ENCODE data around the gene IGIP. TPM values are rescaled to one million over a fixed set of nuclear protein-coding genes. Genes with fewer than 3 reads are reported as not detected.

IGIP gene
- total RNA-seq (ENCODE audit: unreplicated experiment), result 0.98 TPM
- long read RNA-seq, result 0 reads

DNA sequence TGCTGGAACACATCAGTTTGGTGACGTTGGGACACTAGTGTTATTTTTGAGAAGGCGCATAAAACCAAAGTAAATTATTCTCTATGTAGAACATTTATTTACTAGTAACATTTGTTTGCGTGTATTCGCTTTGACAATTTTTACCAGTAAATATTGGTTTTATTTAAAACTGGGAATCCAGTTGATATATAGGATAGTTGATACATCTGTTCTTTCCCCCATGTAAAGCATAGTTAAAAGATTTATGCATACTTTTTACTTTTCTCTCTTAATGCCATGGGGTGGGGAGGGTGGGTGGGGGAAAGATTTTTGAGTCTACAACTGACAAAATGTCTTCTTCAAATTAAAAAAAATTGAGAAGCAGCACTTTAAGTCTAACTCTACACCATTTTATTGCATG is at the start of gene IGIP:
TSS of gene IGIP (plus strand) at position 301 of the 400 bp plus-strand sequence. CDS start 2,540 bp downstream, outside the sequence.
- H3K36me3 Mint-ChIP-seq (ENCODE audit: unreplicated experiment), result no peaks in the 10 kb centered on the region
- no peak within 1 kb of the TSS for H3K4me3 Mint-ChIP-seq (ENCODE audit: unreplicated experiment)
- TF ChIP-seq, protein P1, sequence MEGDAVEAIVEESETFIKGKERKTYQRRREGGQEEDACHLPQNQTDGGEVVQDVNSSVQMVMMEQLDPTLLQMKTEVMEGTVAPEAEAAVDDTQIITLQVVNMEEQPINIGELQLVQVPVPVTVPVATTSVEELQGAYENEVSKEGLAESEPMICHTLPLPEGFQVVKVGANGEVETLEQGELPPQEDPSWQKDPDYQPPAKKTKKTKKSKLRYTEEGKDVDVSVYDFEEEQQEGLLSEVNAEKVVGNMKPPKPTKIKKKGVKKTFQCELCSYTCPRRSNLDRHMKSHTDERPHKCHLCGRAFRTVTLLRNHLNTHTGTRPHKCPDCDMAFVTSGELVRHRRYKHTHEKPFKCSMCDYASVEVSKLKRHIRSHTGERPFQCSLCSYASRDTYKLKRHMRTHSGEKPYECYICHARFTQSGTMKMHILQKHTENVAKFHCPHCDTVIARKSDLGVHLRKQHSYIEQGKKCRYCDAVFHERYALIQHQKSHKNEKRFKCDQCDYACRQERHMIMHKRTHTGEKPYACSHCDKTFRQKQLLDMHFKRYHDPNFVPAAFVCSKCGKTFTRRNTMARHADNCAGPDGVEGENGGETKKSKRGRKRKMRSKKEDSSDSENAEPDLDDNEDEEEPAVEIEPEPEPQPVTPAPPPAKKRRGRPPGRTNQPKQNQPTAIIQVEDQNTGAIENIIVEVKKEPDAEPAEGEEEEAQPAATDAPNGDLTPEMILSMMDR (IDR thresholded peaks at IDR 0.05; ENCODE audit: partially characterized antibody, unreplicated experiment), result no peak
- no peaks in the 10 kb centered on the region for H3K27me3 Mint-ChIP-seq (ENCODE audit: unreplicated experiment)
- no peaks in the 10 kb centered on the region for H3K4me1 Mint-ChIP-seq (ENCODE audit: low read depth, unreplicated experiment)
- DNase-seq, result no peak
- no peak within 1 kb of the TSS for H3K27ac Mint-ChIP-seq (ENCODE audit: unreplicated experiment)
- H3K9me3 Mint-ChIP-seq (ENCODE audit: unreplicated experiment), result no peaks in the 10 kb centered on the region

DNA sequence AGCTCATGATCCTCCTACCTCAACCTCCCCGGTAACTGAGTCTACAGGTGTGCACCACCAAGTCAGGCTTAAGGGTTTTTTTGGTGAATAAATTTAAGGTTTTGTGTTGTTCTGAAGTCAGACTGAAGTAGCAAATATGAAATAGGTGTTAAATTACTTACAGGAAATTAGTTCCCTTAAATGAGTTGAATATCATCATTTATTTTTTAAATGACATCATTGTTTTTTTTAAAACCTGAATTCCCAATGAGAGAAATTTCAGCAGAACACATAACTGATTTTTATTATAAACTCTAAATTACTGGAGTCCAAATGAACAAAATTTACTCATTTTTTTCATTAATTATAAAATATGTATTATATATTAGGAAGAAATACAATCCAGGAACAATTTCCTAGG is 49.6 kb upstream of the IGIP start:
- peaks cover 2% of the 10 kb centered on the region for H3K27me3 Mint-ChIP-seq (ENCODE audit: unreplicated experiment)
- TF ChIP-seq, protein P1 (IDR thresholded peaks at IDR 0.05; ENCODE audit: partially characterized antibody, unreplicated experiment), result no peak
- no peaks in the 10 kb centered on the region for H3K36me3 Mint-ChIP-seq (ENCODE audit: unreplicated experiment)
- no peak for DNase-seq
- H3K9me3 Mint-ChIP-seq (ENCODE audit: unreplicated experiment), result no peaks in the 10 kb centered on the region
- no peaks in the 10 kb centered on the region for H3K4me1 Mint-ChIP-seq (ENCODE audit: low read depth, unreplicated experiment)
- no peak overlapping the region for H3K27ac Mint-ChIP-seq (ENCODE audit: unreplicated experiment)
- no peak overlapping the region for H3K4me3 Mint-ChIP-seq (ENCODE audit: unreplicated experiment)

DNA sequence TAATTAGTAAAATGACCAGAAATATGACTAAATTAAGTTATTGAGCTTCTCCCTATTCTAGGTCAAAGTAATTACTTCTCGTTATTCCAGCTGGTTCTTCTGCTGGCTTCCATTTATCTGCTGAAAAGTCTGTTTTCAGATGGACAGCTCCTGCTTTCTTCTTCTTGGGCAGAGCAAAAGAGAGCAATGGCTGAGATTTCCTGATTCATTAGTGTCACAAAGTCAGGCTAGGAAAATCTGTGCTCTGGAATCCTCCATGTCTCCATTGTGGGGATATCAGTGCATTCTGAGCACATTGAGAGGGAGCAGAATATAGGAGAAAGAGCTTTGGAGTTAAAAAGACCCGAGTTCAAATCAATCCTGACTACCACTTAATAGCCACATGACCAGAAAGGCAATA is 48.9 kb upstream of the IGIP start:
- Mint-ChIP-seq H3K27ac (ENCODE audit: unreplicated experiment) (no peak overlapping the region), H3K4me3 (ENCODE audit: unreplicated experiment) (no peak overlapping the region), H3K36me3 (ENCODE audit: unreplicated experiment) (no peaks in the 10 kb centered on the region), H3K4me1 (ENCODE audit: low read depth, unreplicated experiment) (no peaks in the 10 kb centered on the region), H3K9me3 (ENCODE audit: unreplicated experiment) (no peaks in the 10 kb centered on the region), H3K27me3 (ENCODE audit: unreplicated experiment) (no peaks in the 10 kb centered on the region)
- TF ChIP-seq, protein P1 (IDR thresholded peaks at IDR 0.05; ENCODE audit: partially characterized antibody, unreplicated experiment), result no peak
- DNase-seq, result no peak

DNA sequence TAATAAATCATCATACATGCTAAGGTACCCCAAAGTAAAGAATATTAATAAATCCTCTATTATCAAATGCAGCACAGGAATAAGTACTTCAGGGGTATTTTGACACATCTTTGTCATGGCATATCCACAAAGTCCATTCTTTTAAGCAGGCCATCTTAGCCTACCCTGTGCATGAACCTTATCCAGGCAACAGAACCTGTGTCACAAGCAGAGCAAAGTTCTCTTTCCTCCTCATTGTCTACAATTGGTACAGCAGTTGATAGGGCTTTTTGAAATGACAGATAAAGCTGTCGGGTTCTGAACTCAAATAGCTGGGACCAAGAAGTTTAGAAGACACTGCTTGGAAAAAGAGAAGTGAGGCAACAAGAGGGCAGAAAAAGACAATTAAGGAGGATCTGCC is 42.6 kb upstream of the IGIP start:
- no peaks in the 10 kb centered on the region for H3K9me3 Mint-ChIP-seq (ENCODE audit: unreplicated experiment)
- H3K36me3 Mint-ChIP-seq (ENCODE audit: unreplicated experiment), result no peaks in the 10 kb centered on the region
- no peak overlapping the region for H3K27ac Mint-ChIP-seq (ENCODE audit: unreplicated experiment)
- DNase-seq, result no peak
- TF ChIP-seq, protein P1 (IDR thresholded peaks at IDR 0.05; ENCODE audit: partially characterized antibody, unreplicated experiment), result no peak
- no peaks in the 10 kb centered on the region for H3K27me3 Mint-ChIP-seq (ENCODE audit: unreplicated experiment)
- no peaks in the 10 kb centered on the region for H3K4me1 Mint-ChIP-seq (ENCODE audit: low read depth, unreplicated experiment)
- H3K4me3 Mint-ChIP-seq (ENCODE audit: unreplicated experiment), result no peak overlapping the region

DNA sequence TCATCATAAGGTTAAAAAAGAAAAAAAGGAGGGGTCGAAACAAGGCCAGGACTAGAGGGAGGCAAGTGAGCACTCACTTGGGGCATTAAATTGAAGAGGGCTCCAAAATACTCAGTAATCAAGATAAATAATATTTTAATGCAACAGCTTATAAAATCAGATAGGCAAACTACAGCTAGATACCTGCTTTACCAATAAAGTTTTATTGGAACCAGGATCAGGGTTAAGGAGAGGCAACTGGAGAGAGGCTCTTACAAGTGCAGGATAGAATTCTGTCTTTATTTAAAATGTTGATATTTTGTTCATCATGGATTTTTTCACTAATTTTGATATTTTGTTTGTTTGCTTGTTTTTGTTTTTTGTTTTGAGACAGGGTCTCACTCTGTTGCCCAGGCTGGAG is 42.1 kb upstream of the IGIP start:
- no peak for DNase-seq
- Mint-ChIP-seq H3K4me3 (ENCODE audit: unreplicated experiment) (no peak overlapping the region), H3K36me3 (ENCODE audit: unreplicated experiment) (no peaks in the 10 kb centered on the region), H3K27ac (ENCODE audit: unreplicated experiment) (no peak overlapping the region), H3K9me3 (ENCODE audit: unreplicated experiment) (no peaks in the 10 kb centered on the region), H3K4me1 (ENCODE audit: low read depth, unreplicated experiment) (no peaks in the 10 kb centered on the region), H3K27me3 (ENCODE audit: unreplicated experiment) (no peaks in the 10 kb centered on the region)
- TF ChIP-seq, protein P1 (IDR thresholded peaks at IDR 0.05; ENCODE audit: partially characterized antibody, unreplicated experiment), result no peak

Data from glutamatergic neuron (in vitro differentiated cells).